Sigmoid colon (tissue), 4 donors: Measurements from ENCODE around the gene ETS2.

Experiments used
- CTCF ChIP-seq, 4 experiments: fragments of 450-650 bp in 3 of 4; fragments of 200-600 bp in 1 of 4; IDR thresholded peaks; one replicate each; pipeline ENCODE4 v1.5.1; 2016 to 2019; ENCODE audit warnings: antibody characterized with exemption in 4 of 4, mild to moderate bottlenecking in 3 of 4, moderate library complexity in 2 of 4
- POLR2AphosphoS5 ChIP-seq, 4 donors: sonication (generic); formaldehyde crosslinking; IDR thresholded peaks; one replicate each; pipeline ENCODE4 v1.6.1; 2017; ENCODE audit warnings: antibody characterized with exemption in 4 of 4

- no peak for TF ChIP-seq CTCF (IDR thresholded peaks at IDR 0.05)
- no peak for TF ChIP-seq POLR2AphosphoS5 (IDR thresholded peaks at IDR 0.05)
Observed at GRCh38 chr21:38838598-38839327, 33.0 kb downstream of the ETS2 start.
